Measurements from ENCODE around the gene ODC1.

- TF ChIP-seq CTCF (IDR thresholded peaks at IDR 0.05) (no peak), ZFX (IDR thresholded peaks at IDR 0.05; ENCODE audit: borderline replicate concordance) (no peak)
These were observed 45.0 kb upstream of the ODC1 start for GRCh38 chr2:10493075-10493633.
